SHP77 treated with DMSO at 0.1 percent for 48 hours (cell line): ENCODE results near the gene SHLD1.
A peak's percentile ranks its signal among the peaks of the same experiment; 100 is the strongest.

ENCODE experiments used
- DNase-seq: peaks from one replicate; lab custom pipeline; 2025; lab: John Stamatoyannopoulos, UW

Gene SHLD1

DNA sequence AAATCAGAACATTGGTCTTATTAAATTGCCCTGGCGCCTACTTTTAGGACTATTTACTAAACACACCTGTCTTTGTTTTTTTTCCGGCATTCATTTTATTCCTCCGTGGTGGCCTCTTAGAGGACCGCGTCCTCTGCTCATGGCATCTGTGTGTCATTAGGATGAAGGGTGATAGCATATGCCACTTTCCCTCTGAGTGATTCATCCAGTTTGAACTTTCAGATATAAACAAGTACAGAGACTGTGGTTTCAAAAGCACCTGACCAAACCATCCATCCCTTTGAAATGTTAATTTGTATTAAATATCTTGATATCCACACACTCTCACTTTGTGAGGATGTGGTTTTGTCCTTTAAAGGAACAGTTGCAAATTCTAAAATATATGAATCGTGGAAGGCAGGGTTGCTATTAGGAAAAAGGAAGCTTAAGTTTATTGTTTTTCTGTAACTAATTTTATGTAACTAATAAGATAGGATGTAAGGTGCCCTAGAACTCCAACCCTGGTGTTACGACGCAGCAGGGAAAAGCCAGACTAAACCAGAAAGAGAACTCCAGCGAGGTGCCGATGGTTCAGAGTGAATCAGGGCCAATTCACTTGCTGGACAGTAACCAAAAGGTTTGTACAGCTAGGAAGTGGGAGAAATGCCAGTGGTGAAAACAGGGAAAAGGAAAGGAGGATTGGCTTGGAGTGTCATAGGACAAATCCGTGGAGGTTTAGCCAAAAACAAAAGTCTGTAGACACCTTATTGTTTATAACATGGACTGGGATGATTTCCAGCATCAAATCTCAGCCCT lies 98.7 kb downstream of the SHLD1 start:
- no peak for DNase-seq

DNA sequence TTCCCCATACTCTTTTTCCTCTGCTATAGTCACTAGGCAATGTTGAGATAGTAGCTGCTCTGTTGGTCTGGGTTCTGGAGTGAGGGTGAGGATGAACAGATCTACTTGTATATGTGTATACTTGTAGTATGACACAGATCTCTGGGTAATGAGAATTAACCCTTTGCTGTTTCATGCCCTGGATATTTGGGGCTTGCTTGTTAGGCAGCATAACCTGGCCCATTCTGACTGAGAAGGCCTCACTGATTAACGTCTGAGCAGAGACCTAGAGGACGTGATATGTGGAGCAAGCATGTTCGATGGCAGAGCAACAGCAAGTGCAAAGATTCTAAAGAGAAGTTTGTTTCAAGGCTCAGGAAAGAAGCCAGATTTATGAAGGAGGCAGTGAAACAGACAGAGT lies 105.7 kb downstream of the SHLD1 start:
- DNase-seq, result no peak

DNA sequence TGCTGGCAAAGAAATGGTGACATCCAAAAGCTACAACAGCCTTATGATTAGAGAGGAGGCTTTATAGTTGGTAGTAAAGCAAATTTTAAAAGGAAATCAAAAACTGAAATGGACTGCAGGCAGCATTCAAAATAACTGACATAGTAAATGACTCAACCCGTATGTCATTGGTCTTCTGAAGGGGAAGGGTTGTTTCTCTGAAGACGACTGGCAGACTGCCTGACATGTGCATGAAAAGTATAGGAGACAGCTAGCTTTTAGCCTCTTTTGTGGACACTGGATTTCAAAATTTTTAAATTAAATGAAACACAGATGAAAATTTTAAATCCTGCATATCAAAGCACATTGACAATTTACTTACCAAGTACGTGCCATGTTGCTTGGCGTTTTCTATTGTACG lies 109.4 kb downstream of the SHLD1 start:
- no peak for DNase-seq

DNA sequence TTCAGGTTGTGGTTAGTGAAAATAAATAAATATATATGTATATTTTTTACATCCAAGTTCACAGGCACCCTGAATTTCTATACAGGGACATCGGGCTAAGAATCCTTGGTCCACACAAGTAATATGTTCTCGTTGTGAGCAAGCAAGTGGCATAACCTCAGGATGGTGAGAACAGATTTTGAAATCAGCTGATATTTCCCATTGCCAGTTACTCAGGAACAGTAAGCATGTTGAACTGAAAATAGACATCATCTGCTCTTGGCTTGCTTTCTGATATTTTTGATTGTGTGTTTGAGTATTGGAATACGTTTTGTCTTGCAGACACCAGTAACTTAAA lies 112.5 kb downstream of the SHLD1 start:
- no peak for DNase-seq

DNA sequence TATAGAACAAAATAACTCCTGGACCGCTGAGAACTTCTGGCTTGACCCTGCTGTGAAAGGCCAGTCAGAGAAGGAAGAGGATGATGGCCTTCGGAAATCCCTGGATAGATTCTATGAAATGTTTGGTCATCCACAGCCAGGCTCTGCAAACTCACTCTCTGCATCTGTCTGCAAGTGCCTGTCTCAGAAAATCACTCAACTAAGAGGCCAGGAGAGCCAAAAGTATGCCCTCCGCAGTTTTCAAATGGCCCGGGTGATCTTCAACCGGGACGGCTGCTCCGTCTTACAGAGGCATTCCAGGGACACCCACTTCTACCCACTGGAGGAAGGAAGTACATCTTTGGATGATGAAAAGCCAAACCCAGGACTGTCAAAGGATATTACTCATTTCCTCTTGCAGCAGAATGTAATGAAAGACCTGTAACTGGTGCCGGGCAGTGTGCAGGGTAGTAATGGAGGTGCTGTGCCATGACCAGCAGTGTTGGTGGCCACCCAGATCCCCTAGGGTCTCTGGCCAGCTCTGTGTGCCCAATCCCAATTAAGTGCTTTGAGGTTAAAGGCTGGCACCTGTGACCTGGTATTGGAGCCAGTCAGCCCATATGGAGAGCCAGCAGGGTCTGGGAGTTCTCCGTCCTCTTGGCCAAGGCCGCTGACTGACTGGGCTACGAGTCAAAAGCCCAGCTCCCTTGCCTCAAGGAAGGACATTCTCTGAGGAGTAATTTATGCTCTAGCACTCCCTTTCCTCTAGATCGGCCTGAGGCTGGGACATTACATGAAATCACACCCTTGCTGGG lies 113.0 kb downstream of the SHLD1 start:
- no peak for DNase-seq

DNA sequence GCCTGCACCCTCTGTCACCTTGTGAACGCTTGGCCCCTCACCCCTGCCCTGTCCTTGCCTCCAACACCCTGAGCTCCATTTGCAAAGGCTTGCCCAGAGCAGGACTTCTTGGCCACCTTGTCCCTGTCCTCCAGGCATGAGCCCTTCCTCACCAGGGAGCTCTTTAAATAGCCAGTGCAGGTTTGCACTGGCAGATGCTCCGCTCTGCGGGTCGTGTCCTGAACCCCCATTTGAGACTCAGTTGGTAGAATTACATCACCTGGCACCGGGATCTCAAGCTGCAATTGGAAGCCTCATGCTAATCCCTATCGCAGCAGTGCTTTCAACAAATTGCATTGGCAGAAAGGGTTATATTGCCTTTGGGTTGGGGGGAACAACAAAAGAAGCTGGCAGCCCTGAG lies 114.2 kb downstream of the SHLD1 start:
- DNase-seq, result no peak

DNA sequence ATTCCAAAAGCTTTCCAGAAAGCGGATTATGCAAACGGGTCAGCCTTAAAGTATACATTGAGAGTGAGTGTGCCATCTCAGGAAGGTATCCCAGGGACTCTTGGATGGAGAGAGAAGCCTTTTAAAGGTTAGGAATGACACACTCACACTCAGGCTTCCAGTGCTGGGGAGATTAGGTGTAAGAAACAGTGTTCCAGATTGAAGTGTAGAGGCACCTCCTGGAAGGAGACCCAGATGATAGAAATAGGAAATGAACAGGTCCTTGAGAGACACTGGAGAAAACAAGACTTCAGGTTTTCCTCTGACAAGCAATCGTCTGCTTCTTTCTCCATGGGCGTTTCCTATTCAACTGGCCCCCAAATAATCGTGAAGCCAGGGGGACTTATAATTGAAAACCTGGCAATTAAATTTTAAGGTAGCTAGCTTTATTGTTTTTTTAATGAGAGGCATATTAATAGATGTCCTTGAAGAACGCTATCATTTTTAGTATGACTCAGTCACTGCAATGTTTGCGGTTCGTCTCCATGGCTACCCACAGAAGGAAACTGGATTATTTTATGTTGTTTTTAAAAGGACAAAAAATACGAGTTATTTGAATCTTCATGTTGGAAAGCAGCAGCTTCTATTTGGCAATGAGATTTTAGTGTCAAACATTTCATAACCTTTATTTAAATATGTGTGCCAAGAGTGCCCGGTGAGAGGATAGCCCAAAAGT lies 114.8 kb downstream of the SHLD1 start:
- no peak for DNase-seq

DNA sequence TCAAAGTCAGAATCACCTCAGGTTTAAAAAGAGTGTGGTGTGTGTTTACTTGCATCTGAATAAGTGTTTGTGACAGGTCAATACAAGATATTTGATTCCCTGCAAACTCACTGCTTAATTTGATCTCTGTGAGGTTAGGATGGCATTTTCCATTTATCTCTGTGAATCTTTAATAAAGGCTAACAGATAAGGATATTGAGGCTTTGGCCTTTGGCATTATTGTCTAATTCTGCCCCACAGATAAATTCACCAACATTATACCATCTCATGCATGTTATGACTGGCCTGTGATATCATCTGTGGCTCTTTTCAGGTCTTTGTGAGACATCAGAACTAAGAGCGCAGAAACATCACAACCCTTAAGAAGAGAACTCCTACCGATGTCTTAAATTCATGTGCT lies 115.4 kb downstream of the SHLD1 start:
- DNase-seq, result no peak

DNA sequence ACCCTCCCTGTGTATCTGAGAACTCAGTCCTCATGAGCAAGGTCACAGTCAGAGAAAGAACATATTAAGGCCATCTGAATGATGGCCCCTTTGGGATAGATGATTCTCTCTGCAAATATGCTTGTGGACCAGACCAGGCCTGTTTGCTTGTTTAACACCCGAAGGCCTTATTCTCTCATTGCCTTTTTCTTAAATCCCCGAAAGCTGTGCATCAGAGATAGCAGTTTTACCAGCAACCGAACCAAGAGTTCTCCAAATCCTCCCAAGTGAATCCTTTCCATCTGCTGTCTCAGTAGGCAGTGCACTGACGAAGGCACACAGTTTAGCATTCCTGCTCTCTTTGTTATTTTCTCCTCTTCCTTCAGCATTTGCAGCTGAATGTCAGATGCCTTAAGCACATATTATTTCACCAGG lies 120.4 kb downstream of the SHLD1 start:
- DNase-seq, result no peak

DNA sequence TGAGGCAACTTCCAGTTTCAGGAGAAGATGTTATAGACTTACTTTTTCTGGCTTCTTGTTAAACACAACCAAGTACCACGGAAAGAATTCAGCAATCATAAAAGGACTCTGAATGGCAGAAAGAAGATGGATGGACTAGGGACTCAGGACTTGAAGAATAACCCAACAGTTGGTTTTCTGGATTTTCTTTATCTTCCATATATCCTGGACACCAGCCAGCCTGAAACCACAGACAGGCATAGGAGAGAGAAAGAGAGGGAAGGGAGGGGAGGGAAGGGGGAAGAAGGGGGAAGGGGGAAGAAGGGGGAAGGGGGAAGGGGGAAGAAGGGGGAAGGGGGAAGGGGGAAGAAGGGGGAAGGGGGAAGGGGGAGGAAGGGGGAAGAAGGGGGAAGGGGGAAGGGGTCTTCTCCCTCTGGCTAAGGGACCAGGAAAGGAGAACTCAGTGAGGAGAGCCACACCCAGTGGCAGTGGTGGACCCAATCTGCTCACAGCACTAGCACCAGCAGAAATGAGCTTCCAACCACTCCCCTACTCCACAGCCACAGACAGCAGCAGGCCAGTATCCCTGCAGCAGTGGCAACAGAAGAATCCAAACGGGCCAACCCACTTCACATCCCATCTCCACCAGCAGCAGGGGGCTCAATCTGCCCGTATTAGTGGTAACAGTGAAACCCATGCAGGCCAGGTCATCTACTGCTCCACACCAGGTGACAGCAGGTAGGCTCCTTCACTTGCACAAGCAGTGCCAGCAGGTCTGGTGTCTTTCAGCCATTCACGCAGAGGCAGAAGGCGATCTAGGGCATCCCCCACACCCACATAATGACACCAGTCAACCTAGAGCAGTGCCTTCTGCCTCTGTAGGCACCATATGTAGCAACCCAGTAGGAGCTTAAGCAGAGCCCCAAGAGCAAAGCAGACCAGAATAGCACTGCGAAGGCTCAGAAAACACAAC lies 121.5 kb downstream of the SHLD1 start:
- no peak for DNase-seq

DNA sequence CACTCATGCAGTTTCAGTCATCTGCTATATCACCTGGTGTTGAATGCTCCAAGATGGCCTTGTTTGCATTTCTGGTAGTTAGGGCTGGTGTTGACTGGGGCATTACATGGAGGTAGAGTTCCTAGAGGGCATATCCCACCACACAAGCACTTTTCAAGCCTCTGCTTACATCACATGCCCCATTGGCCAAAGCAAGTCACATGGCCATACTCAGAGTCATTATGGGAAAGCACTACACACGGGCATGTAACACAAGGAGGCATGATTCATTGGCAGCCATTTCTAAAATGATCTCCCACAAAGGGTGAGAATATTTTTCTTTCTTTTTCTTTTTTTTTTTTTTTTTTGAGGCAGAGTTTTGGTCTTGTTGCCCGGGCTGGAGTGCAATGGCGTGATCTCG lies 126.9 kb downstream of the SHLD1 start:
- DNase-seq, result no peak

DNA sequence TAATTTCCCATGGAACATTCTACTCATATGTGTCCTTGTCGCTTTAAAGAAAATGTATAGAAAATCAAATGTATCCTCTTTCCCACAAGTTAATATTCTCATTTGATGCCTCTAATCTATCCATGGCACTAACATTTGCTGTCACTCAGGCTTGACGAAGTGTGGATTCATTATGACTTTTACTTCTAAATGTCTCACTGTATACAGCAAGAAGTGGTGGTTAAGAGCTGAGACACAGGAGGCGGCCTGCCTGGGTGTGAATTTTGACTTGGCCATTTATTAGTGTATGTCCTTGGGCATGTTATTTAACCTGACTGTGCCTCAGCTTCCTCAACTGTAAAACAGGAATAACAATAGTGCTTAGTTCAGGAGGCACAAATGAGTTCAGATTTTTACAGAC lies 130.1 kb downstream of the SHLD1 start:
- no peak for DNase-seq

DNA sequence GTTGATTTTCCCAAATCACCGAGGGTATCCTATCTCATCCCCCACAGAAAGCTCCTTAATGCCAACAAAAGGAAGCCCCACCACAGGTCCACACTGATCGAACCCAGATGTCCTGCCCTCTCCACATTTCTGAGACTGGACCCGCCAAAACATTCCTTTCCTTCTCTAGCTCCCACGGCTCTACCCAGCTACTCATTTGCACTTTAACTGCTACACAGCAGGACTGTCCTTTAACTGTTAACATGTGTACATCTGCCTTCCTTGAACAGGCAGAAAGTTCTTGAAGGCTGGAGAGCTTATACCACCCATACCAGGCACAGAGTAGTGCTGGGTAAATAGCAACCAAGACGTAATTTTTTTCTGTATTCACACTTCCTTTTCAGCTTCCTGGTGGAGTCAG lies 131.5 kb downstream of the SHLD1 start:
- no peak for DNase-seq

DNA sequence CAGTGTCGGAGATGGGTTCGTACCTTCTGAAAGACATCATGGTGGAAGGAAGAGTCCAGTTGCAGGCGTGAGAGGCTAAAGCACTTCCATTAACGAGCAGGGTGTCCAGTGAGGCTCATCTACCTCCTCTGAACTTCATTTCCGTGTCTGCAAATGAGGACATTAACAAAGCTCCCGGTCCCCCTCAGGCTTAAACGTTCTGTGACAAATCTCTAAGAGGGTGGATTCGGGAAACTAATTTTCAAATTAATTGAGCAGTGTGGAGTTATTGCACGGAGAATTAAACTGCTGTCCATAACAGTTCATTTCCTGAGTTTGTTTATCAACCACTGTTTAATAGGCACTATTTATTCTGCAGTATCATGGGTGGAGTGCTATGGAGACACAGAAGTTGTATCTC lies 132.0 kb downstream of the SHLD1 start:
- DNase-seq, result no peak

DNA sequence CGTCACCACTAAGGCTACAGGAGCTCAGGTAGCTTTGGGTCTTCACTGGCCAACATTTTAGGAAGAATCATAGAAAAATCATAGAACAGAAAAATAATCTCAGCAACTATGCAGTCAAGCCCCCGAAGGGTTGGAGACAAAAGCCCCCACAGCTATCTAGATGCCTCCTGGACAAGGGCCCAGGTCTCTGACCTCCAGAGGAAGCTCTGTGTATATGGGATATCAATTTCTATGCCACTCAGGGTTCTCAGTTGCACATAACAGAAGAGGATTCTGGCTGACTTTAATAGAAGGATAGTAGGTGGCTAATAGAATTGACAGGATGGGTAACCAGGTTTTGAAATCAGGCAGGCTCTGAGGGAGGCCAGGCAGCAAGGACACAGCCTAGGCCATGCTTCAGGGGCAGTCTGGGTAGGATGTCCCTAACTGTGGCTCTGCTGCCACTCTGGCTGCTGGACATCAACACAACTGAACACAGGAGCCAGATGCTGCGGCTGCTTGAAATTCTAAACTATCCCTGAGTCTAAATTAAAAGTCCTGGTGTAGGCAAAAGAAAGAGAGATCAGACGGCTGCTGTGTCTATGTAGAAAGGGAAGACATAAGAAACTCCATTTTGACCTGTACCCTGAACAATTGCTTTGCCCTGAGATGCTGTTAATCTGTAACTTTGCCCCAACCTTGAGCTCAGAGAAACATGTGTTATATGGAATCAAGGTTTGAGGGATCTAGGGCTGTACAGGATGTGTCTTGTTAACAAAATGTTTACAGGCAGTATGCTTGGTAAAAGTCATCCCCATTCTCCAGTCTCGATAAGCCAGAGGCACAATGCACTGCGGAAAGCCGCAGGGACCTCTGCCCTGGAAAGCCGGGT lies 134.5 kb downstream of the SHLD1 start:
- DNase-seq, result no peak

DNA sequence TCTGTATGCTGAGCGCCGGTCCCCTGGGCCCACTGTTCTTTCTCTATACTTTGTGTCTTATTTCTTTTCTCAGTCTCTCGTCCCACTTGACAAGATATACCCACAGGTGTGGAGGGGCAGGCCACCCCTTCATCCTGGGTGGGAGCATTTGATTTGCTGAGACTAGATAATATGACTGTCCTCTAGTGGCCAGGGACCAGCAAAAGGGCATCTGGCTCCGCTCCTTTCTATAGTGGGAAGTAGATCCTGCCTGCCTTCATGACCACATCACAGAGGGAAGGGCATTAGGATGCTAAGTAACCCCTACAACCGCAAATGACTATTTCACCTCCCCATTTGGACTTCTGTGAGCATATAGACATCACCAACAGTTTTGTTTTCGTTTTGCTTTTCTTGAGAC lies 135.7 kb downstream of the SHLD1 start:
- no peak for DNase-seq

DNA sequence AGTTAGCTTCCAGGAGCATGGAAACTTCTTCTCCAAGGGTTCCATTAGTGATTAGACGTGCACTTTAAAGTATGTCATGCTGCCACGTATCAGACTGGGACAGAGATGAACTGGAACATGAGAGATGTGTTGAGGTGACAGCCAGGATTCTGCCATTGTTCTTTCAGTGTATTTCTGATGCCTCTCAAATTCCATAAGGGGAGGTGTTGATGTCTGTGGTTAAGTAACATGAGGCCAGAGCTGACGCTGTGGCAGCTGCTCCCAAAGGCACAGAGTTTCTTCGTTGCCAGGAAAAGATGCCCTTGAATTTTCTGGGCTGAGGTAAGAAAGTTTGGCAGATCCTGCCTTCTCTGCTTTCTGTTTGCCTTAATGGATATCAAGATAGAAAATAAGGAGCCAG lies 136.6 kb downstream of the SHLD1 start:
- no peak for DNase-seq

DNA sequence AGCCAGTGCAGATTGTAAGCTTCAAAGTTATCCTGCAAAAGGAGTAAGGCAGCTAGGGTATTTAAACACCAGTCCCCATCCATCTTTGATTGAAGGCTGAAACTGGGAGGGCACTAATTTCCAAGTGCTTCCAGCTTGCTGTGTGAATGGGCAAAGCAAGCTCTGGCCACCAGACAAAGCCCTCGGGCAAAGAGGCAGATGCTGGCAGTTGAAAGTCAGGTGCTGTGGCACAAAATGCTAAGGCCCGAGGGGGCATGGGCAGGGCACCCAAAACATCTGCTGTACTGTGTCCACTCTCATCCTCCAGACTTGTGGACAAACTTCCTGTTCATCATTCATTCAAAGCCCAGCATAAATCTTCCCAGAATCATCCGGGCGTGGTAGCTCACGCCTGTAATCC lies 137.2 kb downstream of the SHLD1 start:
- peak; percentile 27 for DNase-seq

DNA sequence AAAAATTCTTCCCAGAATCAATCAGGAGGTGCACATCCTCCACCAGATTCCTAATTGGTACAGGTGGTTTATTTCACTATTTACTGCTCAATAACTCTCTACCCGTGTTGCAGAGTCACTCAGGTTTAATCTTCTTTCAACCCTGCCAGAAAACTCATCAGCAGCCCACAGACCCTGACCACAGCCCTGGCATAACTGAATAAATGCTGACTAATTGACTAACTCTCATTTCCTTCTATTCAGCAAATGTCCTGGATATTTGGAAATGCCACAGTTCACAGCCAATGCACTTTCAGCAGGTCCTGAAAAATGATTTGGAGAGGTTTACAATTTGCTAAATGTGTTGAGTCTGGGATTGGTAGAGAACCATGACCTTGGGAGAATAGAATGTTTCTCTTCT lies 137.8 kb downstream of the SHLD1 start:
- DNase-seq, result no peak

DNA sequence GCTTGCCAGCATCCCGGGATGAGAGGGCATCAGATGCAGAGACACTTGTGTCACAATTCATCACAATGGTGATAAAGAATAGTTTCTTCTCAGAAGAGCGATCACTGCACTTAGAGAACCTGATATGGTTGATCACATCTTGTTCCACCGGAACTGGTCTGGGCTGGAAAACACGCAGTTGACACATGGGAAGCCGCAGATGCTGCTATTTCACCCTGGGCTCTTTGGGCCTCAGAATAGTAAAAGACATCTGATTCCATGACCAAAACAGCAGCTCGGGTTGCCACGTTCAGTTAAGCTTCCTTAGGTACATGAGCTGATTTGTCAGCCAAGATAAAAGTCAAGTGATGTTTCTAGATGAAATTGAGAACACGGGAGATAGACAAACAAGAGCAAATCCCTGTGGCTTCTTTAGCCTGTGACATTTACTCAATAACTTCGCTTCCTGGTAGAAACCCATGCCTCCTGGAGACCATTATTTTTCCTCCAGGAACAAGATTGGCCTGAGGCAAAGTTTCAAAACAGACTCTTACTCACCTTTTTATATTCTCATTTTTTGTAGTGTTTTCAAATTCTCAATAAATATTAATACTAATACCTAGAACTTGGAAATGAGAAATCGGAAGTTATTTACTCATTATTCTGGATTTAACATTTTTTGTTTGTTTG lies 140.7 kb downstream of the SHLD1 start:
- DNase-seq, result no peak
